Small intestine (tissue), 7 donors: ENCODE data around the gene KRTAP4-1. TPM values are rescaled to one million over a fixed set of nuclear protein-coding genes. Genes with fewer than 3 reads are reported as not detected.

ENCODE experiments used
- DNase-seq, 2 donors: peaks; one replicate each; pipeline versions ENCODE4 v3.0.0 to v3.0.0-alpha.2; 2013
- FAIRE-seq: peaks from 2 replicates; lab custom pipeline; 2012; peaks lifted over from hg19 to GRCh38; lab: Jason Lieb, UNC
- H3K27ac ChIP-seq, 3 donors: one replicate each; pipeline ENCODE4 v1.5.1; 2013; ENCODE audit warnings: low read length in 2 of 3, mild to moderate bottlenecking in 2 of 3, control low read depth in 1 of 3, inconsistent platforms in 1 of 3, low read depth in 1 of 3, moderate library complexity in 1 of 3
- H3K27me3 ChIP-seq, 3 donors: one replicate each; pipeline ENCODE4 v1.6.1; 2013; ENCODE audit warnings: low read length in 3 of 3, inconsistent platforms in 1 of 3; ENCODE audit not compliant: control insufficient read depth in 3 of 3, insufficient read depth in 3 of 3
- H3K36me3 ChIP-seq, 3 donors: one replicate each; pipeline ENCODE4 v1.6.1; 2013; ENCODE audit warnings: low read length in 3 of 3, inconsistent platforms in 1 of 3, low read depth in 1 of 3, mild to moderate bottlenecking in 1 of 3, moderate library complexity in 1 of 3; ENCODE audit not compliant: control insufficient read depth in 3 of 3, insufficient read depth in 2 of 3
- H3K4me1 ChIP-seq, 3 donors: one replicate each; pipeline ENCODE4 v1.6.1; 2013; ENCODE audit warnings: low read length in 2 of 3, inconsistent platforms in 1 of 3, low read depth in 1 of 3, mild to moderate bottlenecking in 1 of 3, moderate library complexity in 1 of 3; ENCODE audit not compliant: control insufficient read depth in 3 of 3, insufficient read depth in 2 of 3
- H3K4me3 ChIP-seq, 3 donors: one replicate each; pipeline ENCODE4 v1.5.1; 2013; ENCODE audit warnings: low read length in 3 of 3, control low read depth in 1 of 3, inconsistent platforms in 1 of 3, low read depth in 1 of 3, mild to moderate bottlenecking in 1 of 3, moderate library complexity in 1 of 3
- H3K9me3 ChIP-seq, 2 donors: one replicate each; pipeline ENCODE4 v1.6.1; 2013; ENCODE audit warnings: low read depth in 1 of 2, low read length in 1 of 2; ENCODE audit not compliant: control insufficient read depth in 2 of 2, insufficient read depth in 1 of 2
- WGBS, 3 donors: extraction: QIAGEN DNeasy Blood & Tissue Kit; methylation state at CpG; one replicate each; pipeline ENCODE4 v1.1.7; 2013; 5-methylcytosine and 5-hydroxymethylcytosine counted together
- polyA plus RNA-seq, 4 donors: library from polyadenylated mRNA; stranded (reverse) in 3 of 4; unstranded in 1 of 4; fragments of 200-250 nt in 3 of 4; fragments of 120-200 nt in 1 of 4; gene quantifications; one replicate each; pipeline versions ENCODE4 v1.2.1 to v1.2.3, GENCODE V29; 2013
- donor health status: healthy with polysubstance abuse.
- donor health status: control.
- donor health status: control.
- donor health status: Bipolar disorder and iron deficiency.
- donor health status: healthy.

KRTAP4-1 gene
- polyA plus RNA-seq, 4 donors = not detected

DNA sequence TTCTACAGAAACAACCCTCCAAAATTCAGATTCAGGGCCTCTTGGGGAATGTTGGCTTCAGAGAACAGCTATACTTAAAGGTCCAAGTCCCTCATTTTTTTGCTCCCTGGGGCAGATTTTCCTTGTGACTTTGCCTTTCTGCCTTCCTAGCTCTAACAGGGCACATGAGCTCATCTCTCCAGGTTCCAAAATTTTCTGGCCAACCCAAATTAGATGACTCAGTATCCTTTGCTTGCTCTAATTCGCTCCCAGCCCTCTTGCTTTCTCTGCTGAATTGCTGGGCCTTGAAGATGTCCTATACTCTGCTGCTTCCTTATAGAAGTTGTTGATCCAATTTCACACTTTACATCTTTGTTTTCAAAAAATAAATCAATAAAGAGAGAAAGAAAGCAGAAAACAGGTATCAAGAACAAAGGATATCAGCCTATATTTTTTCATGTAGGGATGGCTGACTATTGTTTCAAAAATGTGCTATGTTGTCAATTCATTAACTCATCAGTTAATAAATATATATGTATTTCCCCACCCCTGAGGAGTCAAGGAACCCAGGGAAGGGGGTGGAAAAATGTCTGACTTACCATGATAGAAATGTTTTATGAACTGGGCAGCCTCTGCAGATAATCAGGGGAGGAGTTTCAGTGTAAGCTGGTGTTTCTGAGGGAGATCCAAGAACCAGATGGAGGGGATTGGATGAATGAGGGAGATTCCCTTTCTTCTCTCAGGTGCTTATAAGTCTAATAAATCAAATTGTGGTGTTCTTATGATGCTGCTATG is 5.7 kb downstream of the KRTAP4-1 start:
- no peak overlapping the region for H3K27ac ChIP-seq

DNA sequence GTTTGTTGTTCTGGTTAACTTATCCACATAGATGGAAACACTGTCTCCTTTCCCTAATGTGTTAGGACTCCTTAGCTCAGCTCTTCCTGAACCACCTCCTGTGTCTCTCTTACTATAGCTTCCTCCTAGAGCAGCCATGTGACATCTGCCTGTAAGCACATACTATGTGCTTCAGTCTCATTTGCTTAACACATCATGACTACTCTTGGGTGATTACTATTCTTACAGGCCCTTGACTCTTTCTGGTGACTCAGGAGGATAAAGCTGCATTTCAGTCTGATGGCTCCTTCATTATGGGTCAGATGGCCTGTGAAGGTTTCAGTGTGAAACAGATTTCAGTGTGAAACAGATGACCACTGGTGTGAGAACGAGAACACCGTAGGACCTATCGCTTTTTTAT is 6.4 kb downstream of the KRTAP4-1 start:
- H3K27me3 ChIP-seq = peaks cover 0 to 34% (median 2%) of the 10 kb centered on the region in 3 donors
- DNase-seq = no peak
- H3K4me1 ChIP-seq = peaks cover 0 to 7% (median 0%) of the 10 kb centered on the region in 3 donors
- 92 to 99% (median 93%) methylated on average over 3 of the region's 3 CpGs for WGBS, 3 donors
- no peaks in the 10 kb centered on the region for H3K36me3 ChIP-seq
- no peak overlapping the region for H3K4me3 ChIP-seq
- no peak overlapping the region for H3K27ac ChIP-seq
- FAIRE-seq = no peak
- no peaks in the 10 kb centered on the region for H3K9me3 ChIP-seq

More for the DNA sequence above, 5.7 kb downstream of the KRTAP4-1 start:
- peaks cover 0 to 38% (median 2%) of the 10 kb centered on the region in 3 donors for H3K27me3 ChIP-seq
- DNase-seq = no peak
- H3K9me3 ChIP-seq = no peaks in the 10 kb centered on the region
- H3K36me3 ChIP-seq = no peaks in the 10 kb centered on the region
- H3K4me3 ChIP-seq = no peak overlapping the region
- WGBS, 3 donors = 75 to 93% (median 88%) methylated on average over 1 of the region's 1 CpG
- no peak for FAIRE-seq
- peaks cover 0 to 7% (median 0%) of the 10 kb centered on the region in 3 donors for H3K4me1 ChIP-seq

GRCh38 chr17:41177727-41178271 is 6.9 kb downstream of the KRTAP4-1 start, which contains the start of gene KRTAP4-2:
Gene KRTAP4-2 (minus strand): TSS chr17:41178221. CDS start chr17:41178164, 57 bp downstream.
- FAIRE-seq = no peak
- H3K4me1 ChIP-seq = peaks cover 0 to 2% (median 0%) of the 10 kb centered on the region in 3 donors

DNA sequence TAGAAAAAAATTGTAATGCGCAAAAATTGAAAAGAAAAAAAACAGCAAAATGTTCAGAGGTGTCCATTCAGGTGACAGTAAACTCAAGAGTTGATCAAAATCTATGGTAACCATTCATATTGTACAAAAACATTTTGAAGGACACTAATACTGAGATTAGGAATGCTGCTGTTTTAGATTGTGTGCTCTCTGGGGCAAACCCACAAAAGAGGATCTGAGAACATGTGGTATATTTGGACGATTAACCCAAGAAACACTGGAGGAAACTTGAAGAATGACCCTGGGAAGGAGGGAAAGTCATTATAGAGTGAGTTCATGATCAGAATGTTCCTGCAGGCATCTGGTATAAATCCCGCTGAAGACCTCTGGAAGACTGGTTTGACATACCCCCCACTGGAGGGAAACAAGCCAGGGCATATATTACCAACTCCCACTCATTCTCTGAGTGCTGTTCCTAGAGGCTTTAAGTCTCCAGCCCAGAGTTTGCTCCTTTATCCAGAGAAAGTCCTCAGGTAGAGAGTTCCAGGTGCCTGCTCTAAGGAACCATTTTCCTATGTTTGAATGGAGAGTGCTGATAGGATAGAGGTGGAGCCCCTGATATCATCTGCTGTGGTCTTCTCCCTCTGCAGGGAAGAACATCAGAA is 7.8 kb downstream of the KRTAP4-1 start:
- FAIRE-seq (no peak), DNase-seq (no peak)
- Histone ChIP-seq H3K36me3 (no peaks in the 10 kb centered on the region), H3K9me3 (no peaks in the 10 kb centered on the region), H3K4me1 (no peaks in the 10 kb centered on the region), H3K4me3 (no peak overlapping the region), H3K27ac (no peak overlapping the region), H3K27me3 (peaks cover 0 to 40% (median 4%) of the 10 kb centered on the region in 3 donors)
- WGBS, 3 donors = 79 to 87% (median 84%) methylated on average over 3 of the region's 3 CpGs

More at GRCh38 chr17:41177727-41178271, 6.9 kb downstream of the KRTAP4-1 start, which contains the start of gene KRTAP4-2:
- WGBS, 3 donors = 83 to 92% (median 89%) methylated on average over 6 to 7 of the region's 7 CpGs
- Histone ChIP-seq H3K4me3 (no peak within 1 kb of the TSS), H3K36me3 (no peaks in the 10 kb centered on the region), H3K27ac (no peak within 1 kb of the TSS), H3K9me3 (no peaks in the 10 kb centered on the region), H3K27me3 (peaks cover 0 to 34% (median 2%) of the 10 kb centered on the region in 3 donors)
- no peak for DNase-seq

DNA sequence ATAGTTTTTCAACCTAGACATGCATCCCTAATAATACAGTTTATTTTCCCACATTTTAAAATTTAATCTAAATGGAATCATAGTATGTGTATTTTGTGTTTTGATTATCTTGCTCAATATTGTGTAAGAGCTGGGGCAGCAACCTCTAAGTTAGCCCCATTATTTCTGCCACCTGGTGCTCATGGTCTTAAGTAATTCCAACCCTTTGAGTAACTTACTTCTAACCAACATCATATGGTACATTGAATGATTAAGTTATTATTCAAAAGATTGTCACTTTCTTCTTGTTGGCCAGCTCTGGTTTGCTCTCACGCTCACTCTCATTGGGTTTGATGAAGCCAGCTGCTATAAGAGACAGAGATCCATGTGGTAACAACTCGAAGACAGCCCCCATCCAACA is 12.8 kb downstream of the KRTAP4-1 start:
- no peaks in the 10 kb centered on the region for H3K36me3 ChIP-seq
- H3K27me3 ChIP-seq = peaks cover 2 to 21% (median 2%) of the 10 kb centered on the region in 3 donors
- no peak overlapping the region for H3K27ac ChIP-seq
- no peak for FAIRE-seq
- no peaks in the 10 kb centered on the region for H3K9me3 ChIP-seq
- H3K4me3 ChIP-seq = no peak overlapping the region
- DNase-seq = no peak
- WGBS, 3 donors = 64 to 80% (median 80%) methylated on average over 2 of the region's 2 CpGs
- H3K4me1 ChIP-seq = no peaks in the 10 kb centered on the region

DNA sequence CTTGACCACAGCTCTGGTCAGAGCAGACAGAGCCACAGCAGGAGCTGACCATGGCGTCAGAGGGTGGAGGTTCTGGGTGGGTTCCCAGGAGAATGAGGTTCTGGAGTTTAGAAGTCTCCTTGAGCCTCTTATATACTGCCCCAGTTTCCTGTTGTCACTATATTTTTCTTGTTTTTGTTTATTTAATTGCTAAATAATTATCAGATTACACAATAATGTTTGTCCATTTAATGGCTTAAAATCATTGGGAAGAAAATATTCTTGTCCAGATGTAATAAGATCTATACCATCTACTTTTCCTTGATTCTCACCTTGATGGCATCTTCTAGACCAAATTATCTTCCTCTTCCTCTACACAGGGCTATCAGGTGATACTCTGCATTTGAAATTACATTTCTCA is 16.6 kb downstream of the KRTAP4-1 start, which contains the start of gene KRTAP4-3:
TSS of gene KRTAP4-3 (minus strand) at position 101 of the 400 bp plus-strand sequence. CDS start at position 52, 49 bp downstream.
- no peak within 1 kb of the TSS for H3K27ac ChIP-seq
- H3K4me3 ChIP-seq = no peak within 1 kb of the TSS
- peaks cover 2 to 15% (median 4%) of the 10 kb centered on the region in 3 donors for H3K27me3 ChIP-seq
- no peaks in the 10 kb centered on the region for H3K9me3 ChIP-seq
- H3K4me1 ChIP-seq = no peaks in the 10 kb centered on the region
- WGBS, 3 donors = 69 to 70% (median 70%) methylated on average over 1 of the region's 1 CpG
- no peak for DNase-seq
- no peaks in the 10 kb centered on the region for H3K36me3 ChIP-seq
- no peak for FAIRE-seq

DNA sequence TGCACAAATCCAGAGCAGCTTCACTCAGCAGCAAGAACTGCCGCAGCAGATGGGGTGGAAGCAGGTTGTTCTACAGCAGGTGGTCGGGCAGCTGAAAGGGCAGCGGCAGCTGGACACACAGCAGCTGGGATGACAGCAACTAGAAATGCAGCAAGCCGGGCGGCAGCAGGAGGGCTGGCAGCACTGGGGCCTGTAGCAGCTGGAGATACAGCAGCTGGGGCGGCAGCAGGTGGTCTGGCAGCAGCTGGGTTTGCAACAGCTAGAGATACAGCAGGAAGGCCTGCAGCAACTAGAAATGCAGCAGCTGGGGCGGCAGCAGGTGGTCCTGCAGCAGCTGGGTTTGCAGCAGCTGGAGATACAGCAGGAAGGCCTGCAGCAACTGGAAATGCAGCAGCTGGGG is 17.1 kb downstream of the KRTAP4-1 start:
- no peak overlapping the region for H3K4me3 ChIP-seq
- H3K36me3 ChIP-seq = no peaks in the 10 kb centered on the region
- no peak for DNase-seq
- WGBS, 3 donors = 77 to 84% (median 82%) methylated on average over 7 of the region's 7 CpGs
- no peak overlapping the region for H3K27ac ChIP-seq
- no peaks in the 10 kb centered on the region for H3K9me3 ChIP-seq
- peaks cover 2 to 15% (median 4%) of the 10 kb centered on the region in 3 donors for H3K27me3 ChIP-seq
- no peak for FAIRE-seq
- H3K4me1 ChIP-seq = no peaks in the 10 kb centered on the region

GRCh38 chr17:41163828-41164227 is 20.9 kb downstream of the KRTAP4-1 start:
- 53 to 74% (median 64%) methylated on average over 7 of the region's 7 CpGs for WGBS, 3 donors
- H3K27me3 ChIP-seq = peaks cover 2 to 9% (median 2%) of the 10 kb centered on the region in 3 donors
- DNase-seq (no peak), FAIRE-seq (no peak)
- H3K4me3 ChIP-seq = no peak overlapping the region
- no peaks in the 10 kb centered on the region for H3K36me3 ChIP-seq
- H3K27ac ChIP-seq = no peak overlapping the region
- H3K9me3 ChIP-seq = no peaks in the 10 kb centered on the region
- H3K4me1 ChIP-seq = no peaks in the 10 kb centered on the region
